ENCODE data around the gene PDE1A.

GRCh38 chr2:182193291-182193690, 233.5 kb downstream of the PDE1A start:
- TF ChIP-seq, protein P1, sequence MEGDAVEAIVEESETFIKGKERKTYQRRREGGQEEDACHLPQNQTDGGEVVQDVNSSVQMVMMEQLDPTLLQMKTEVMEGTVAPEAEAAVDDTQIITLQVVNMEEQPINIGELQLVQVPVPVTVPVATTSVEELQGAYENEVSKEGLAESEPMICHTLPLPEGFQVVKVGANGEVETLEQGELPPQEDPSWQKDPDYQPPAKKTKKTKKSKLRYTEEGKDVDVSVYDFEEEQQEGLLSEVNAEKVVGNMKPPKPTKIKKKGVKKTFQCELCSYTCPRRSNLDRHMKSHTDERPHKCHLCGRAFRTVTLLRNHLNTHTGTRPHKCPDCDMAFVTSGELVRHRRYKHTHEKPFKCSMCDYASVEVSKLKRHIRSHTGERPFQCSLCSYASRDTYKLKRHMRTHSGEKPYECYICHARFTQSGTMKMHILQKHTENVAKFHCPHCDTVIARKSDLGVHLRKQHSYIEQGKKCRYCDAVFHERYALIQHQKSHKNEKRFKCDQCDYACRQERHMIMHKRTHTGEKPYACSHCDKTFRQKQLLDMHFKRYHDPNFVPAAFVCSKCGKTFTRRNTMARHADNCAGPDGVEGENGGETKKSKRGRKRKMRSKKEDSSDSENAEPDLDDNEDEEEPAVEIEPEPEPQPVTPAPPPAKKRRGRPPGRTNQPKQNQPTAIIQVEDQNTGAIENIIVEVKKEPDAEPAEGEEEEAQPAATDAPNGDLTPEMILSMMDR (conservative IDR thresholded peaks at IDR 0.05; ENCODE audit: low read depth, low read length) = no peak
- no peak for TF ChIP-seq EZH2 (IDR thresholded peaks at IDR 0.05; ENCODE audit: borderline replicate concordance, low read depth, low read length, poor library complexity, severe bottlenecking)
